IMR-90 (cell line): ENCODE data around the gene CDYL2. TPM values are rescaled to one million over a fixed set of nuclear protein-coding genes. Genes with fewer than 3 reads are reported as not detected.

Source experiments
- ATAC-seq: fragments of 200-7000 bp; cut with Tn5 transposase; 2 replicates; pipeline ENCODE4 v1.9.1; 2020; ENCODE audit warnings: low read depth, mild to moderate bottlenecking, moderate library complexity
- BruUV-seq: library from RNA; stranded (reverse); fragments of 400-500 nt; replicated peaks from 2 replicates; lab custom pipeline; 2021; lab: Mats Ljungman, UMichigan
- CTCF ChIA-PET: fragments of 300-600 bp; formaldehyde crosslinking; extraction: SDS; loops from one replicate; lab custom pipeline; 2021; ENCODE audit warnings: antibody characterized with exemption; lab: Yijun Ruan, JAX
- POLR2A ChIA-PET: fragments of 300-600 bp; sonication (Branson Sonifier 250); formaldehyde crosslinking; loops from one replicate; lab custom pipeline; 2022; ENCODE audit warnings: antibody characterized with exemption; ENCODE audit not compliant: unreplicated experiment; lab: Charles Lee
- DNase-seq: peaks from one replicate; pipeline ENCODE4 v3.0.0; 2013
- H2AFZ ChIP-seq: replicated peaks from 2 replicates; pipeline ENCODE3; 2013; ENCODE audit warnings: low read length, mild to moderate bottlenecking; ENCODE audit not compliant: poor library complexity
- H2AK5ac ChIP-seq: 2 replicates; pipeline ENCODE4 v1.6.1; 2013; ENCODE audit warnings: low read depth, low read length, inconsistent platforms
- H2AK9ac ChIP-seq: replicated peaks from 2 replicates; pipeline ENCODE3; 2013; ENCODE audit warnings: mild to moderate bottlenecking, low read depth, low read length, moderate library complexity; ENCODE audit not compliant: poor library complexity
- H2BK120ac ChIP-seq: 2 replicates; pipeline ENCODE4 v1.6.1; 2013; ENCODE audit warnings: low read depth, low read length, inconsistent platforms
- H2BK15ac ChIP-seq: 3 replicates; pipeline ENCODE4 v1.6.1; 2013; ENCODE audit warnings: low read depth, low read length, inconsistent platforms
- H2BK20ac ChIP-seq: 2 replicates; pipeline ENCODE4 v1.6.1; 2013; ENCODE audit warnings: low read depth, mild to moderate bottlenecking, inconsistent platforms, low read length, moderate library complexity
- H2BK5ac ChIP-seq: 2 replicates; pipeline ENCODE4 v1.6.1; 2013; ENCODE audit warnings: mild to moderate bottlenecking, low read depth, low read length, inconsistent platforms; ENCODE audit not compliant: poor library complexity, severe bottlenecking
- H3K14ac ChIP-seq: replicated peaks from 2 replicates; pipeline ENCODE4 v1.6.1; 2013; ENCODE audit warnings: low read depth, low read length, inconsistent platforms
- H3K18ac ChIP-seq: 2 replicates; pipeline ENCODE4 v1.6.1; 2013; ENCODE audit warnings: low read depth, low read length, control low read depth
- H3K23ac ChIP-seq: 2 replicates; pipeline ENCODE4 v1.6.1; 2013; ENCODE audit warnings: low read depth, low read length, inconsistent platforms
- H3K27ac ChIP-seq: 2 replicates; pipeline ENCODE4 v1.5.1; 2013; ENCODE audit warnings: mild to moderate bottlenecking, control low read depth, low read length; ENCODE audit not compliant: insufficient read depth
- H3K27me3 ChIP-seq: 2 replicates; pipeline ENCODE4 v1.6.1; 2013; ENCODE audit warnings: low read length; ENCODE audit not compliant: control insufficient read depth, insufficient read depth
- H3K36me3 ChIP-seq: 2 replicates; pipeline ENCODE4 v1.6.1; 2013; ENCODE audit warnings: low read length, mixed read lengths; ENCODE audit not compliant: control insufficient read depth, insufficient read depth
- H3K4ac ChIP-seq: 2 replicates; pipeline ENCODE4 v1.6.1; 2013; ENCODE audit warnings: low read depth, low read length, inconsistent platforms
- H3K4me1 ChIP-seq: 2 replicates; pipeline ENCODE4 v1.6.1; 2013; ENCODE audit warnings: low read length, mixed read lengths; ENCODE audit not compliant: control insufficient read depth, insufficient read depth
- H3K4me2 ChIP-seq: 2 replicates; pipeline ENCODE4 v1.6.1; 2013; ENCODE audit warnings: low read depth, mild to moderate bottlenecking, control low read depth, low read length, moderate library complexity
- H3K4me3 ChIP-seq: 2 replicates; pipeline ENCODE4 v1.5.1; 2013; ENCODE audit warnings: low read depth, mild to moderate bottlenecking, control low read depth, low read length, moderate library complexity; ENCODE audit not compliant: insufficient read depth
- H3K56ac ChIP-seq: 2 replicates; pipeline ENCODE4 v1.6.1; 2013; ENCODE audit warnings: low read length, inconsistent platforms; ENCODE audit not compliant: insufficient read depth; ENCODE audit errors: extremely low read depth
- H3K79me1 ChIP-seq, 2 experiments: 2 replicates each; pipeline ENCODE4 v1.6.1; 2013; ENCODE audit warnings: low read length in 2 of 2, inconsistent platforms in 1 of 2, low read depth in 1 of 2
- H3K9ac ChIP-seq: 2 replicates; pipeline ENCODE4 v1.6.1; 2013; ENCODE audit warnings: low read depth, low read length, control low read depth
- H3K9me1 ChIP-seq: 2 replicates; pipeline ENCODE4 v1.6.1; 2013; ENCODE audit warnings: low read length, inconsistent platforms; ENCODE audit not compliant: insufficient read depth
- H3K9me3 ChIP-seq: 2 replicates; pipeline ENCODE4 v1.6.1; 2013; ENCODE audit warnings: low read length; ENCODE audit not compliant: control insufficient read depth, insufficient read depth
- H4K20me1 ChIP-seq: 2 replicates; pipeline ENCODE4 v1.6.1; 2013; ENCODE audit warnings: low read length, inconsistent platforms; ENCODE audit not compliant: insufficient read depth
- H4K5ac ChIP-seq: 2 replicates; pipeline ENCODE4 v1.6.1; 2013; ENCODE audit warnings: mild to moderate bottlenecking, low read depth, low read length, control low read depth
- H4K8ac ChIP-seq, 2 experiments: 2 replicates each; pipeline ENCODE4 v1.6.1; 2013; ENCODE audit warnings: low read depth in 2 of 2, low read length in 2 of 2, control low read depth in 1 of 2, inconsistent platforms in 1 of 2
- H4K91ac ChIP-seq: 2 replicates; pipeline ENCODE4 v1.6.1; 2013; ENCODE audit warnings: low read depth, low read length, inconsistent platforms; ENCODE audit not compliant: insufficient read depth
- BHLHE40 ChIP-seq: fragments of 150-350 bp; IDR thresholded peaks from 2 replicates; pipeline ENCODE4 v1.6.1; 2016; ENCODE audit warnings: mild to moderate bottlenecking, low read depth, low read length
- CHD1 ChIP-seq: IDR thresholded peaks from 2 replicates; pipeline ENCODE4 v1.6.1; 2012; ENCODE audit warnings: low read depth, low read length, improper control_type of control experiment
- ELK1 ChIP-seq: fragments of 150-350 bp; IDR thresholded peaks from 2 replicates; pipeline ENCODE4 v1.6.1; 2016; ENCODE audit warnings: low read depth, mild to moderate bottlenecking, low read length, moderate library complexity, borderline replicate concordance
- FOS ChIP-seq: fragments of 150-350 bp; IDR thresholded peaks from 2 replicates; pipeline ENCODE4 v1.6.1; 2016; ENCODE audit warnings: low read depth, low read length
- MAFK ChIP-seq: IDR thresholded peaks from 2 replicates; pipeline ENCODE4 v1.6.1; 2012; ENCODE audit warnings: low read depth, low read length, improper control_type of control experiment
- MAZ ChIP-seq: IDR thresholded peaks from 2 replicates; pipeline ENCODE4 v1.6.1; 2012; ENCODE audit warnings: low read depth, mild to moderate bottlenecking, low read length, improper control_type of control experiment, moderate library complexity, borderline replicate concordance
- NFE2L2 ChIP-seq: fragments of 150-350 bp; IDR thresholded peaks from 2 replicates; pipeline ENCODE4 v1.6.1; 2016; ENCODE audit warnings: low read depth, mild to moderate bottlenecking, low read length
- POLR2A ChIP-seq: IDR thresholded peaks from 2 replicates; pipeline ENCODE4 v1.6.1; 2012; ENCODE audit warnings: mild to moderate bottlenecking, low read depth, low read length
- RAD21 ChIP-seq: IDR thresholded peaks from 2 replicates; pipeline ENCODE4 v1.6.1; 2012; ENCODE audit warnings: low read length, improper control_type of control experiment
- RCOR1 ChIP-seq: IDR thresholded peaks from 2 replicates; pipeline ENCODE4 v1.6.1; 2012; ENCODE audit warnings: mild to moderate bottlenecking, low read length, improper control_type of control experiment; ENCODE audit not compliant: insufficient replicate concordance
- RFX5 ChIP-seq: IDR thresholded peaks from 2 replicates; pipeline ENCODE4 v1.8.0; 2012; ENCODE audit warnings: low read depth, mild to moderate bottlenecking, low read length, moderate library complexity
- SMC3 ChIP-seq: fragments of 150-350 bp; IDR thresholded peaks from 2 replicates; pipeline ENCODE4 v1.6.1; 2016; ENCODE audit warnings: low read depth, mild to moderate bottlenecking, antibody characterized with exemption, low read length, moderate library complexity
- USF2 ChIP-seq: fragments of 150-350 bp; IDR thresholded peaks from 2 replicates; pipeline ENCODE4 v1.6.1; 2017; ENCODE audit warnings: mild to moderate bottlenecking, antibody characterized with exemption, low read length, low read depth
- WGBS, 2 experiments: methylation state at CpG; one replicate each; pipeline versions ENCODE4 v1.1.5 to v1.1.7; 2013; ENCODE audit warnings: missing lambda C conversion rate in 2 of 2; ENCODE audit not compliant: insufficient read length in 1 of 2; ENCODE audit errors: extremely low coverage in 2 of 2; 5-methylcytosine and 5-hydroxymethylcytosine counted together
- dilution Hi-C: fragments of 300-500 bp; cut with HindIII; formaldehyde crosslinking; loops from one replicate; pipeline ENCODE4 v1.14.3; 2018; ENCODE audit warnings: low sequenced_read_pairs; ENCODE audit not compliant: unreplicated experiment
- in situ Hi-C: fragments of 300-500 bp; cut with MboI; formaldehyde crosslinking; loops from 3 replicates; pipeline ENCODE4 v1.14.3; 2019; ENCODE audit warnings: low sequenced_read_pairs, inconsistent platforms, mixed read lengths
- intact Hi-C: fragments of 100-400 bp; cut with micrococcal nuclease; formaldehyde crosslinking; loops from 2 replicates; pipeline ENCODE4 v1.10.0; 2022
- polyA plus RNA-seq, 3 experiments: library from polyadenylated mRNA; depleted of rRNA; stranded (reverse); fragments of >200 nt; gene quantifications; 2 replicates each; pipeline ENCODE4 v1.2.3, GENCODE V29; 2012; ENCODE audit warnings: low replicate concordance in 1 of 3
- total RNA-seq: library from RNA; depleted of rRNA; stranded (reverse); fragments of >200 nt; gene quantifications from 2 replicates; pipeline ENCODE4 v1.2.3, GENCODE V29; 2012

The CDYL2 gene
- total and polyA plus RNA-seq, 2 of the 4 experiments (the other 2 are of a cell fraction) = 1.2 to 3.9 TPM

GRCh38 chr16:80618862-80619648 lies 185.3 kb downstream of the CDYL2 start:
- 94% methylated on average over 4 of the region's 14 CpGs; no CpG with 5 or more reads in 1 of the 2 experiments for WGBS, 2 experiments
- Histone ChIP-seq H3K27ac (no peak overlapping the region), H3K4me2 (no peak overlapping the region), H2AK5ac (no peak overlapping the region), H3K9me3 (peaks cover 4% of the 10 kb centered on the region), H3K9me1 (peaks cover 6% of the 10 kb centered on the region; the same call in 1 of the 2 replicates), H2BK20ac (no peak overlapping the region), H4K5ac (no peak overlapping the region), H2BK120ac (no peak overlapping the region), H3K56ac (no peak overlapping the region), H3K36me3 (no peaks in the 10 kb centered on the region), H2AFZ (no peak overlapping the region), H3K4ac (no peak overlapping the region), H3K4me1 (no peaks in the 10 kb centered on the region; the same call in 1 of the 2 replicates), H3K18ac (no peak overlapping the region), H4K8ac (no peak overlapping the region), H3K79me1 (no peaks in the 10 kb centered on the region), H3K27me3 (no peaks in the 10 kb centered on the region), H4K20me1 (no peaks in the 10 kb centered on the region), H2BK15ac (no peak overlapping the region), H3K23ac (no peak overlapping the region), H3K4me3 (no peak overlapping the region), H3K9ac (no peak overlapping the region), H3K14ac (no peak overlapping the region), H4K91ac (no peak overlapping the region), H2AK9ac (no peak overlapping the region), H2BK5ac (no peak overlapping the region)
- BruUV-seq = no TSS peak
- CTCF ChIA-PET = no interaction called here
- intact Hi-C loops (no loop called here), dilution Hi-C loops (no loop called here), in situ Hi-C loops (no loop called here)
- TF ChIP-seq NFE2L2 (no peak), FOS (no peak), SMC3 (no peak), RFX5 (no peak), ELK1 (no peak), CHD1 (no peak), MAFK (no peak), USF2 (no peak), MAZ (no peak), POLR2A (no peak), RAD21 (no peak), RCOR1 (no peak), BHLHE40 (no peak)
- POLR2A ChIA-PET = no interaction called here
- DNase-seq (no peak), ATAC-seq (no peak)
